ENCODE measurements around the gene ZNF423.

The ZNF423 gene

DNA sequence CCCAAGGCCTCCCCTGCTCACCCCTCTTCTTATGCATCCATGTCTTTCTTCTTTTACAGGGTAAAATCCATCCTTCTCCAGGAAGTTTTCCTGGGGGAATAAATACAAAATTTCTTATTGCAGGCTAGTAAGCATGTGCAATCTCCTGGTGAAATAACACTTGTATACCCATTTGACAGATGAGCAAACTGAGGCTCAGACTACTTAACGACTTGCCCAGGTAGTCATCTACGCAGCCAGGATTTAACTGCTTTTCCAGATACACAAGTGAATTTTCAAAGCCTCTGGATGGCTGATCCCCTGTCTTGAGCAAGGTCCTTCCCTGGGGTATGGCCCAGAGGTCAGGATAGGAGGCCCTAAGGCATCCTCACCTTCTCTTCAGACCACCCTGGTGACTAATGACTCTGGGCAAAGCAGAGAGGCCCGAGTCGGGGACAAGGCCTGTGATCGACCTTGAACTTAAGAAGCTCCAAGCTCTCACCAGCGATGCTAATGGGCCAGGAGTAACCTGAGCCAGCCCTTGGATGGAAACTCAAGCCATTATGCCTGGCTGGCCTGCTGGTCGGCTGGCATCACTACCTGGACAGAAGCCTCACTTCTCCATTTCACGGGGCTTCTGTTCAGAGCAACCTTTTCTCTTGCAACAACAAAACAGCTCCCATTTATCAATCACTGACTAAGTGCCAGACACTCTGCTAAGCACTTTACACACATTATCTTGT lies 33.1 kb downstream of the ZNF423 start:
- DNase-seq, result no peak

DNA sequence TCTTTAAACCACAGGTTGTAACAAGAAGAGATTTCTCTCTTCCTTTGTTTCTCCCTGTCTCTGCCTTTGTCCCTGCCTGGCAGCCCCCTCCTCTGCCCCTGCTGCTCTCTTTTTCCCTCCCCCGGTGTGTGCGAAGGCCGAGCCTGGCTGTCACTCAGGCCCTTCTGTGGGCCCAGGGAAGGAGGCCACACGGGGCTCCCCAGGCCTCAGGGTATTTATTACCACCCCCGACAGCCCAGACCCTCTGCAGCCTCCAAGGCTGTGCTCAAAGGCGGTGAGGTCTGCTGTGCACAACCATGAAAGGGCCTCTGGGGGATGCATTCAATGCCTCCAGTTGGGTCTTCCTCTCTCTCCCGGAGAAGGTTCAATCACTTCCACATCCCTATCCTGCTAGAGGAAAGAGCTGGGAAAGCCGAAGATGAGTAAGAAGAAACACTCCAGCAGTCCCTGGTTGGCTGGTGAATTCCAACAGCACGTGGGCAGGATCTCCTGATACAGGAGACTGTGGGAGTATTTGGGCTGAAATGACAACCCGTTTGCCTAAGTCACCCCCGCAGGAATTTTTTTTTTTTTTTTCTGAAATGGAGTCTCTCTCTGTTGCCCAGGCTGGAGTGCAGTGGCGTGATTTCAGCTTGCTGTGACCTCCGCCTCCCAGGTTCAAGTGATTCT lies 34.2 kb downstream of the ZNF423 start:
- DNase-seq, result no peak

DNA sequence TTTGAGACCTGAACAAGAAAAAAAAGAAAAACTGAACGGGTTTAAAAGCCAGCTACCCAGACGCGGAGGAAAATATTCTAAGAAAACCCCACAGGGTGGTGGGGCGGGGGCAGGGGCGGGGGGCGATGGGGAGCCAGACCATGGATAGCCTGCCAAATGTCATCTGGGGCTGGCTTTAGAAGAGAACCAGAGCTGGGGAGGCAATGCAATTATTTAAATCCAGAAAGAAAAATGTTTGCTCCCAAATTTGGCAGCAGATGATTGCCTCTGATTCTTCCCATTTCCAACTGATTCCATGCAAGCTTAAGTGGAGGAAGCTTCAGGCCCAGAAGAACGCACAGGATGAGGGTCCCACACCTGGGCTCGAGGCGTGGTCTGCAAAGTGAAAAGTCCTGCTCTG lies 34.8 kb downstream of the ZNF423 start:
- DNase-seq, result no peak

DNA sequence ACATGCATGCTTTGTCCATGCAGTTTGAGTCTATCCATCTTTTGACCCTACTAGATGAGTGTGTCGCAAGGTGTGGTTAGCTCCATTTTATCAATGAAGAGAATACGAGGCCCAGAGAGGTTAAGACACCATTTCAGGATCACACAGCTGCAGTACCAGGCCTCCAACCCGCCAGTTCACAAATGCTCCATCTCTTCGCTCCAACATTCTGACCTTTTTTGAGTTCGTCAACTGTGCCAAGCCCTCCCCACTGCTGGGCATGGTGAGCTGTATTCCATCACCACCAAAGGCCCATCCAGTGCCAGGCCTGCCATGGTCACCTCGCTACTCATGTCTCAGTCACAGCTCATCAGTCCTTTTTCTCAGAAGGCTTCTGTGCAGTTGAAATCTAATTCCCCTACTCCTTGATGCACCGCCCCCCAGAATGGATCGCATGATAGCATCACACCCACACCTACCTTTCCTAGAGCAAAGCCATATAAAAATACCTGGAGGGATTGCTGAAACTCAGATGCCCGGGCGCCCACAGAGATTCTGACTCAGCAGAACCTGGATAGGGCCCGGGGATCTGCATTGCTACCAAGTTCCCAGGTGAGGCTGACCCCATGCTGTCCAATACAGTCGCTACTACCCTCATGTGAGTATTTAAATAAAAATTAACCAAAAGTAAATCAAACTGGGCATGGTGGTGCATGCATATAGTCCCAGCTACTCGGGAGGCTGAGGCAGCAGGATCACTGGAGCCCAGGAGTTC lies 38.0 kb downstream of the ZNF423 start:
- no peak for DNase-seq

DNA sequence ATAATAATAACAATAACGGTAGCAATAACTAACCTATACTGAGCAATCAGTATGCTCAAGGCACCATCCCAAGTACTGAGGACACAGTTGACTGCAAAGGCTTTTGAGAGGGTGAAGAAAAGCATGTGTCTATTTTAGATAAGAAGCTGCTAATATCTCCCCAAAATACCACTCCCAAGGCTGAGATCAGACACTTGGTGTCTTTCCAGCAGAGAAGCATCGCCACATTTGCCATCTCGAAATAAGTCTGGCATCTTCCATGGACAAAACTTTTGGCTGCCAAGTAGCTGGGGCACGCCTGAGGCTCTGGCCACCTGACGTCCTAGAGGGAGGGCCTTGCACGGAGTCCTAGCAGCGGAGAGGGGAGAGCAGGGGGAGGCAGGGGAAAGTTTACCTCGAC lies 39.0 kb downstream of the ZNF423 start:
- no peak for DNase-seq

DNA sequence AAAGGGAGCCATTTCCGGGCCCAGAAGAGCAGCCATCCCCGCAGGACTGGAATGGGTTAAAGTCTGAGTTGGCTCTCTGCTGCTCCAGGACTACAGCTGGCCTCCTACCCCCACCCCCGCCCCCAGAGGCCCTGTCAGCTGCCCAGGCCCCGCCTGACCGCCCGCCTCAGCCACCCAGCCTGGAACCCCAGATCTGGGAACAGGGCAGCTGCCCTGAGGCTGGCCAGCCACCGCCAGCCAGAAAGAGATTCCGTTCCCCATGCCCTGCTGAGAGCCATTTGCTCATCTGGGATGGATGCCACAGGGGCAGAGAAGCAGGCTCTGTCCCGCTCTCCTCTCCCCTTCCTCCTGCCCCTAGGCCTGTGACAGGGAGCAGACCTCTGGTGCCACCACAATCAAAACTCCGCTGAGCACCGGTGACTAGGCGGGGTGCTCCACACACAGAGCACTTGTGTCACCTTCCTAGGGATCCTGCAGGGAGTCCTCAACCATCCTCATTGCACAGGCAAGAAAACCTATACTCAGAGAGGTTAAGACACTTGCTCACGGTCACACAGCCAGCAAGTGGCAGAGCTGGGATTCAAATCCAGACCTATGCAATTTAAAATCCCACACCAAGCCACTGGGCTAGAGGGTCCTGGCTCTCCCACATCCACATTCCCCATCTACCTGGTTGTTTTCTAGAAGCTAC lies 44.1 kb downstream of the ZNF423 start:
- no peak for DNase-seq

DNA sequence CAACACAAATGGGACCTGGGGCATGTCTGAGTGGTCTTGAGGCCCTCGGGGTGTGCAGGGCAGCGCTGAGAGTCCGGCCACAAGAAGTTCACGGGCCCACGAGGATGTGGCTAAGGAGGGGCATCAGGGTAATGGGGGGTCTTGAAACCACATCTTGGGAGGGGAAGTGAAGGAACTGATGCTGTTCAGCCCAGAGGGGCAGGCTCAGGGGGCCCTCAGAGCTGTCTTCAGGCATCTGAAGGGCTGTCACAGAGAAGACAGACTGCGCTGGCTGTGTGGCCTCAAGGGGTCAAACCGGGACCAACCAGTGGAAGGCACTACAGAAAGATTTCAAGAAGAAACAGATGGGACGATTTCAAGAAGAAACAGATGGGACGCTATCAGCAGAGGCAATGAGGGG lies 45.1 kb downstream of the ZNF423 start:
- no peak for DNase-seq

DNA sequence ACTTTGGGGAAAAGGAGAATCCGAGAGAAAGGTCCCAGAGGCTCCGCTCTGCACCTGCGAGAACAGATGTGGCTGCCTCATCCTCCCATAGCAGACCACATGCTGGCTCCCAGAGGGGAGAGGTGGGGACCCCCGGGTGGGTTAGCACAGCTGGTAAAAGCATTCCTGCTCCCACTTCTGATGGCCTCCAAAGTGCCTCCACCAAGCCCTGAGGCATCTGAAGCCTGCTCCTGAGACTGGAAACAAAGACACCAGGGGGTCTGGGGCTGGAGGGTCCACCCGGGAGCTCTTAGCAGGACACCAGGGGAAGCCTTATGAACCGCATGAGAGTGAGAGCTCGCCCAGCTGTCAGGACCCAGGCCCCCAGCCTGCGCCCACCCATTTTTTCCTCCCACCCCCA lies 46.4 kb downstream of the ZNF423 start:
- DNase-seq, result no peak

DNA sequence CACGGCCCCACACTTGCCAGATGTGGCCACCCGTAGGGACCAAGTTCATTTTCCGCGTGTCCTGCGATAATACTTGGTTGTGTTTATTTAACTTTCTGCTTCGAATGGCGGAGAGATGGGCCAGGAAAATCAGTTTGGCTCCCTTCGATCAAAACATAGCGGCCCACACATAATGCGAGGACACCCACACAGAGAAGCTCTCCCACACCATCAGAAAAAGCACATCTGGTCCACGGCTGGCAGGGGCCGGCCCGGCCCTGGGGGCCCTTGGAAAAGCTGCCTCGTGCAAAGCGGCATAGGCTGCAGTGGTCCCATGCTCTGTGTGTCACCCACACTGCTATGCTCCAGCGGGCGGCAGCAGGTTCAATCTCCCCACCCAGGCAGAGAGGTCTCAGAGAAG lies 46.9 kb downstream of the ZNF423 start:
- no peak for DNase-seq

DNA sequence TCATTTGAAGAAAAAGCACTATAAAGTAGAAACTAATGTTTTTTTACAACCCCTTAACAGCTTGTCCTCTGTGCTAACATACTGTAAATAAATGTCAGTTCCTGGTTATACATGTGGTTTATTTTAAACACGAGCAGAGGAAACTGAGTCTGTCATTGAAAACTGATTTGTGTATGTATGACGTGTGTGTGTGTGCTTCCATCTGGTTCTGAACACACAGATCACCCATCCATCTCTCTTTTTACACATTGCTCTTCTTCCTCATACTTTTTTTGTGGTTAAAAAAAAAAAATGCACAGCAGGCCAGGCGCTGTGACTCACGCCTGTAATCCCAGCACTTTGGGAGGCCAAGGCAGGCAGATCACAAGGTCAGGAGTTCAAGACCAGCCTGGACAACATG lies 49.5 kb downstream of the ZNF423 start:
- DNase-seq, result no peak

DNA sequence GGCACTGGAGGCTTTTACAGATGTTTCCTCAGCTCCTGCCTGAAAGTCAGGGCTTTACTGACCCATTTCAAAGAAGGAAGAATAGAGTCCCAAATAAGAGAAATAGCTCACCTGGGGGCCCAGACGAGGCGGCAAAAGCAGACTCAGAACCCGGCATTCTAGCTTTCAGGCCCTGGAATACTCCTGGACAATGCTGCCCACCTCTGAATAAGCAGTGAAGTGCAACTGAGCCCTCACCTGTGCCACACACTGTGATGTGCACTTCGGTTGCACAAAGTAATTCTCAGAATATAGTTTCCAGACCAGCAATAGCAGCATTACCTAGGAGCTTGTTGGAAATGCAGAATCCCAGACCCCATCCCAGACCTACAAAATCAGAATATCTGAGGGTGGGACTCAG lies 54.6 kb downstream of the ZNF423 start:
- no peak for DNase-seq

DNA sequence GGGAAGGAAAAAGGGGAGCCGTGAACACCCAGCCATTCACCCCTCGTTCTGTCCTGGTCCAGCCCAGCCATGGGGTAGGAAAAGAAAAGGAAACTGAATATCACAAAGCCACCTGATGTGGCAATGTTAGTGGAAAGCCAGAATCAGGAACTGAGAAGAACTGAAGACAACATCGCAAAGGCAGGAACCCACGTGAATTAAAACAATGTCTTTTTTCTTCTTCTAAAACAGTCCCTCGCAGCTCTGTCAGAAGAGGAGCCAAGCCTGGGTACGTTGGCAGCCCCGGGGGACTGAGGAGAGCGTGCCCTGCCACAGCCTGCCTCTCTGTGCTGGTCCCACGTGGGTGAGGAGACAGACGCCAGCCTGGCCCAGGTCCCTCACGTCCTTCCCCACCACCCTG lies 55.0 kb downstream of the ZNF423 start:
- DNase-seq, result no peak

DNA sequence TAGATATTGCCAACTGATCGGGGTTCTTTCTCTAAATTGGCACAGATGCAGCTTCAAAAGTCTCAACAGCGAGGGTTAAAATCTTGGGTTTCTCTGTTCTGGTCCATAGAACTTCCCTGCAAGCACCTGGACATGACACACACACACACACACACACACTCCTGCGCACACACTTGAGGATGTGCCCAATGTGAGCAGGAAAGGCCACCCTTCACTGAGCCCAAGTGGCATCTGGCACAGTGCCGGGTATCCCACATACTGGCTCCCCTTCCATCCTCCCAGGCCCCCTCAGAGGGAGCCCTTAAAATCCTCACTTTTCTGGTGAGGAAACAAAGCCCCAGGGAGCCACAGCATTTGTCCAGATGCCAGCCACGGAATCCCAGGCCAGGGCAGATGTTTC lies 55.5 kb downstream of the ZNF423 start:
- no peak for DNase-seq

DNA sequence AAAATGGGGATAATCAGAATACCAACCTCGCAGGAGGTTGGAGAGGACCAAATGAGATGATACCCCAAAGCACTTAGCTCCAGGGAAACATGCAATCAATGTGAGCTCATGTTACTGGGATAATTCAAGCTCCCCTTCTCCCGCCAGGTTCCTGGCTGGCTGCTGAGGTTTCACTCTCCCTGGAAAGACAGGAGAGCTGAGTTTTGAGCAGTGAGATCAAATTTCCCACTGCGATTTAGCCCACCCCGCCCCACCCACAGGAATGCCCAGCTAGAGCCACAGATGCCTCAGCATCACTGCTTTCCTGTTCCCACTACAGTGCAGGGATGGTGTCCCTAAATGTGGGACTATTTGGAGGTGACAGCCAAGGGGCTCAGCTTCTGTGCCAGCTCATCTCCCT lies 56.7 kb downstream of the ZNF423 start:
- no peak for DNase-seq

DNA sequence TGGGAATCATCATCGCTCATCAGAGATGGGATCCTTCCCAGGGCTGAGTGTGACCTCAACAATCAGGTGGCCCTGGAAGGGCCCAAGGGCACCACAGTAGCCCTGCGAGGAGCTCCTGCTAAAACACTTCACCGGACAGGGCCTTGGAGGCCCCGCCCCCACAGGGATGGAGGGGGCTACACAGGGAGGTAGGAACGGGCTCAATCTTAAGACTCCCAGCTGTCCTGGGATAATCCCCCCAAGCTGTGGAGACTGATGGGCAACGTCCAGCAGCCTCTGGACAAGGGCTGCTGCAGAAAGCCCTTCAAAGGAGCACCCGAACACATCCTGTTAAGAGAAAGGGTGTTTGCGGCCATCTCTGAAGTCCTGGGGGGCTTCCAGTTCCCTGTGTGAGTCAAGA lies 60.4 kb downstream of the ZNF423 start:
- DNase-seq, result no peak

DNA sequence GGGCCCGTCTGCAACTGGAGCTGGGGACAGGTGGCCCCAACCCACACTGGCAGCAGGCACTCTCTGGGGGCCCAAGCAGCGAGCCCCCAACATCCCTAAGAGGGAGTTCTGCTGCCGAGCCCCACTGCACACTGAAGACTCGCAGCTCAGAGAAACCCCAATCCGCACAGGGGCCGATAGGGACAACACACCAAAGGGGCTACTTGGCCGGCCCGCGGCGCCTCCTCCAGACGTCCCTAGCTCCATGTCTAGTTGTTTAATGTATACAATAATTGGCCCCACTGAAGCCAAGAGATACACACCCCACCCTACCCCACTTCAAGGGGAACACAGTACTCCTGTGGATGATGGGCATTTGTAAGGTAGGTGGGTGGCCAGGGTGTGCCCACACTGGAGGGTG lies 62.7 kb downstream of the ZNF423 start:
- no peak for DNase-seq

DNA sequence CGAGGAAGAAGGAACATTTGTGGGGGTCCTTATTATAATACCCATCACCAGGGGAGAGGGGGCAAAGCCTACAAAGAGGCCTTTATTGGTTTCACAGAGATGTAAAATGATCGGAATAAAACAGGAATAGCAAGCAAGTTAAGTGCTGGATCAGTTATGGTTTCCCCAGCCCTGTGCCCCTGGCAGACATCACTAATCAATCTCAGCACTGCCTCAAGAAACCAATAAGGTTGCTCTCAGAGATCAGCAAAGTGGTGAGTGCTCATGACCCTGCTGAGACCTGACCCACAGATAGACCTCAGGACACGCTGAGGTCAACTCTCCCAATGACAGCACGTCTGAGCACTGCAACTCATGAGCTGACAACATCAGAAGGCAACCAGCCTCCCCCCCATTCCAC lies 66.3 kb downstream of the ZNF423 start:
- no peak for DNase-seq

DNA sequence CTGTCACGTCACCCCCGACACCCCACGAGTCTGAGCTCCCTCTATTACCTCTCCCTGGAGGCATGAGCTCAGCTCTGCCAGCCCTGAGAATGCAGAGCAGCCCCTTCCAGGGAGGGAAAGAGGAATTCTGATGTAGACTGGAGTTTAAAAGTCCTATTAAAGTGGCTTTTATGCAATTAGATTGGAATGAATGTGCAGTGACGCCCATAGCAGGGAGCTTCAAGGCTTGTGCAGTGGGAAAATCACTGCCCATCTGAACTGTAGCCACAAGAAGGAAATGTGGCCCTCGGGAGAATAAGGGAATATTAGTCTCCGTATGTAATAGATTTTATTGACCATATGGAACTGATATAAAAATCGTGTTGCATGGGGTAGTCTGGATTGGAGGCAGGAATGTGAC lies 66.9 kb downstream of the ZNF423 start:
- no peak for DNase-seq

DNA sequence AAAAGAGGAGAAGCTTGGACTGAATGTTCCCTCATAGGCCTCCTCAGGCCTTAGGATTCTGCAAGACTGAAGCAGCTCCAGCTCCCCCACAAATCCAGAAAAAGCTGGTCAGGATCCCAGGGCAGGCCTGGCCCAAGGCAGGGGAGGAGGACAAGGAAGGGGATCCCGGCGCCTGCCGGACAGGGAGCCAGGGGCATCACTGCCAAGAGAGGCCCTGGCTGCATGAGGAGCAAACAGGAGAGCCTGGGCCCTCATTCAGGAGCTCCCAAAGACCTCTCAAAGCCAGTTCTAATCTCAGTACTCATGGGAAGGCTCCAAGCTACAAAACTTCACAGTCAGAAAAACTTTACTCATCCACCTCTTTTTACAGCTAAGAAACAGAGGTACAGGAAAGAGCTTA lies 67.3 kb downstream of the ZNF423 start:
- DNase-seq, result no peak

DNA sequence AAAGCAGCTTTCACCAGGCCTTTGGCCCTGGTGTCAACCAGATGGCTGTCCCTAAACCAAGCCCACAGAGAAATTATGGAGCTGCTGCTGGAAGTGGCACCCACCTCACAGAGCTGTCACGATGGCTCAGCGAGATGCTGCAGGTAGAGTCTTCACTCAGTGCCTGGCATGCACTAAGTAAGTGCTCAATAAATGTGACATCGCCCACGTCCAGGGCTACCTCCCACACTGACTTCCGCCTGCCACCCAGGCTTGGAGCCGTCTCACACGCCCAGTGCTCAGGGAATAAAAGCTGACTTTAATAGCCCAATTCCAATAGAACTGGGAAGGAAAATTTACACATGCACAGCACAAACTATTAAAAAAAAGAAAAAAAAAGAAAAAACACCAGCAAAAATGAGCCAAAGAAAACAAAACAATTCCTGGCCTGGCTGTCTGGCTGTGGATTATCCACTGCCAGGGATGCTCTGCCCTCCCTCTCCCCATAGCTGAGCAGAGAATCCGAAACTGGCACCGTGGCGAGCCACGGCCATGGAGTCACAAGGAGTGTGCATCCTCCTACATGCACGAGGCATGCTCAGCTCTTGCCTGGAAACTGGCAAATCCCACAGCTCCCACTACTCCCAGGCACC lies 68.9 kb downstream of the ZNF423 start:
- no peak for DNase-seq

DNA sequence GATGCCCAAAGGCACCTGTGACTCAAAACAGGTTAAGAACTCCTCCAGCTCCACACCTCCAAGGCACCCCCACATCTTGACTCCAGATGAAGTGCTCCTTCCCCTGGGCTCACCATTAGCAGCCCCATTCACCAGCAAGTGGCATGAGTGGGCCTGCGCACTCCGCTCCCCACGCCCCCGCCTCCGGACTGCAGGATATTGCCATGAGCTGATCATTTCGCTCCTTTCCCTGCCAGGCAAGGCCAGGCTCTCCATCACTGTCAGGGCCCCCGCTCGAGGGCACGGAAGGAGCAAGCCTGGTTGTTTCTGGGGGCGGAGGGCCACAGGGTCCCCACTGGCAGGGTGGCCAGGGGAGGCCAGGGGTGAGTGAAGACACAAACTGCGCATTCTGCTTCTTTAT lies 69.9 kb downstream of the ZNF423 start:
- no peak for DNase-seq

DNA sequence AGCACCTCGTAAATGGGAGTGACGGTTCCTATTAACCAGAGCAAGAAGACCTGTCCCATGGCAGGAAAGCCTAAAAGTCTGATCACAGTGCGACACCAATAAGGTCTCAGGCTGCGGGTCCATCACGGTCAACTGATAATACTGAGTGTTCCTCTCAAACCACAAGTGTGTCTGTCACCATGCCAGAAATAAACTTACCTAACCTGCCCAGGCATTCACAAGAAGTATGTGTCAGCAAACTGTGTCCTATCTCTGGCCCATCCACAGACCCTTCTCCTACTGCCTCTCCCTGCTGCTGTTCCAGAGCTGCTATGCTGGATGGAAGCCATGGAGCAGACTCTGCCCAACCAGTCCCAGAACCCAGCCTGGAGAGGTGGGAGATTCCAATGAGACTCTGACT lies 73.5 kb downstream of the ZNF423 start:
- DNase-seq, result no peak

DNA sequence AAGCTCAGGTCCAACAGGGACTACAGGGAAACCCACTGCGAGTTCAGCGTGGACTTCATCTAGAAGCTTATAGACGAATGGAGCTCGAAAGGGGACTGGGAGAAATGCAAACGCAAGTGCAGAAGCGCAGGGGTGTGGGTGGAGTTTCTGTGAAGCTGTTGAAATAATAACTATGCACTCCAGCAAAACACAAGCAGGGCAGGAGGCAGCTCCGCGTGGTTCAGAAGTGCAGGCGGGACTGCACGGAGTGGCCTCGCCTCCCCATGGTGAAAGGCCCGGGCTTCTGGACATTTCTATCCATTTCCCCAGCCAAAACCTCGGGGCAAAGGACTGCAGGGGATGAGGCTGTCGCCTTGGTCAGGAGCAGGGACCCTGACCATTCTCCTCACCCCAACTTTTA lies 74.5 kb downstream of the ZNF423 start:
- DNase-seq, result no peak
